Stimulated activated CD4-positive, alpha-beta T cell treated with anti-CD3 and anti-CD28 coated beads, Interleukin-12 subunit alpha, Interleukin-12 subunit beta, amount 100 ng/mL, for 4 hours (primary cell): ENCODE results near the gene NPAS3.

Experiments used
- DNase-seq: peaks from one replicate; pipeline ENCODE4 v3.0.0-alpha.2; 2020

The NPAS3 gene

GRCh38 chr14:33393895-33394368 is 455.3 kb downstream of the NPAS3 start:
- no peak for DNase-seq

GRCh38 chr14:33401311-33401710 is 462.6 kb downstream of the NPAS3 start:
- DNase-seq: no peak

DNA sequence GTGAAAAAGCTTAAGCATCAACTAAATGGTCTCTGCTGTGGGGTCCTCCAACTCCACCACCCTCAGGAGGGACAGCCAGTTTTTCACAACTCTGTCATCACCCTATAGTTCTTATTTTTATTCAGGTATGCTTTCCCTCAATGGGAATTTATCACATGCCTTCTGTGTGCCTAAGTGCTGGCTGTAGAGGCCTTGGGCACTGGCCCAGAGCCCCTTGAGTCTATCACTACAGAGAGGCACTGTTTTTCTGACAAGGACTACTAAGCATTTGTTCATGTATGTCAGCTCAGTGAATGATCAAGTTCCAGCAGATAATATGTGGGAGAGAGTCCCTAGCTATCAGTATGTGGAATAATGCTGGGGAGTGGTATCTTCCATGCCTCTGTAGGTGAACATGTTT is 463.9 kb downstream of the NPAS3 start:
- no peak for DNase-seq

GRCh38 chr14:33404054-33404453 is 465.4 kb downstream of the NPAS3 start:
- DNase-seq: no peak

DNA sequence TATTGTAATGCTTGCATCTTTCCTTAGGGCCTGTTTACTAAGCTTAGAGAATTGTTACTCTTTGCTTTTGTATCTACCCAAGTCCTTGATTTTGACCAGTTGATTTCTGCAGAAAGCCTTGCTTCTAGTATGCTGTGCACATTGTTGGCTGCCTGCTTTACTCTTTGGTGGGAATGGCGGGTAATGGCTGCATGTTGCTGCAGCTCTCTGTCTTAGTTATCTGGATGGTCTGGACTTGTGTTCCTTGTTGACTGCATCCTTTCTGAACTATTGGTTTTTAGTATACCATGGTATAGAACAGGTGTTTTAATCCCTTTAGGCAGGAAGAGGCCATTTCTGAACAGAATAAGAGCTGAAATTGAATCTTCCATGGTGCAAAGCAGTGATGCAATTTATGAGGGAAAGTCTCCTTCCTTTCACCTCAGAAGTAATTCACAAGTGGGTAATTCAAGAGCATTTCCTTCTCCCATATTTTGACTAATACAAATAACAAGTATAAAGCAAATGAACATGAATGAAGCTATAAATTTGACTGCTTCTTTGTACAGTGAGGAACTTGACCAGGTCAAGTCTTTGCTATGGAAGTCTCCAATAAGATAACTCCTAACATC is 466.4 kb downstream of the NPAS3 start:
- DNase-seq: no peak

GRCh38 chr14:33406766-33407165 is 468.1 kb downstream of the NPAS3 start:
- no peak for DNase-seq

DNA sequence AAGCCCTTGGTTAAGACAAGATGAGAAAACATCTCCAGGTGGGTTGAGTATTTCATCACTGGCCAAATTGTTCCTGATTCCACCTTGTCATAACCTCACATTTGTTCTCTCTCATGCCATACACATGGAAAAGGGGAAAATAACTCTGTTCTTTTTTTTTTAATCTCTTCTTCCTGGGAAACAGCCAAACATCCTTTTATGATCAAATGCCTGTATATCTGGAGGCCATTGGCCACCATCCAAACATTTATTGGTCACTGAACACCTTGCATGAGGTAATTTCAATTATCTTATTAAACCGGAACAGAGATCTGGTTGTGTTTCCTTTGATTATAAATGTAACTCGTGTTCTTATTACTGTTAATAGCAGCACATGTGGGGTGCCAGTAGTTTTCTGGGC is 469.6 kb downstream of the NPAS3 start:
- DNase-seq: no peak

DNA sequence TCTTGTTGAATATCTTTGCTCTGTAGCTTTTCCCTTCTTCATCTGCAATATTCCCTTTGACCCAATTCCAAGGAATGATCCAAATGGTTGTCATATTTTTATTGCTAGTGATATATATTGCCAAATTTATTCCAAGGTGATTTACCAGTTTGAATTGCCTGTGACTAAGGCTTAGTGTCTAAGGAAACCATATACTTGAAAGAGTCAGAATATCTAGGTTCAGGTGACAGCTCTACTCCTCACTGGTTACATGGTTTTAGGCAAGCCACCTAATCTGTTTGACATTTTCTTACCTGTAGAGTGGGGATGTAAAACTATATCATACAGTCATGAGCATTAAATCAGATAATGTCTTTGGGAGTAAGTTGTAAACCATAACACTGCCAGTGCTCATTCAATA is 473.8 kb downstream of the NPAS3 start:
- no peak for DNase-seq

DNA sequence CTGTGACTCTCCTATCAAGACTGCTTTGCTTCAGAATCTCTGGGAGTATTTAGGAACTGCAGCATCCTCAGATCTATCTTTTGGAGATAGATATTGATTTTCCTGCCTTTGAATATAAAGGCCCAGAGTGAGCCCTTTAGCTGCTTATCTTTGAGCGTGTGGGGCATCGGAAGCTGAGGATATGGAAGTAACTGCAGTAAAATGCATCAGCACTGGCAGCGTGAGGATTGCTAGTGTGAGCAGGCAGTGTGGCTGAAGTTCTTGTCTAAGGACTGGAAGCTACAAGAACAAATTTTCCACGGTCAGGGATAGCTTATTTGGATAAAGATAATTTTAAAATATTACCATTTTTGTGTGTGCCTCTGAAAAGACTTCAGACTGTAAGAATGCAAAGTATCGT is 474.7 kb downstream of the NPAS3 start:
- no peak for DNase-seq

DNA sequence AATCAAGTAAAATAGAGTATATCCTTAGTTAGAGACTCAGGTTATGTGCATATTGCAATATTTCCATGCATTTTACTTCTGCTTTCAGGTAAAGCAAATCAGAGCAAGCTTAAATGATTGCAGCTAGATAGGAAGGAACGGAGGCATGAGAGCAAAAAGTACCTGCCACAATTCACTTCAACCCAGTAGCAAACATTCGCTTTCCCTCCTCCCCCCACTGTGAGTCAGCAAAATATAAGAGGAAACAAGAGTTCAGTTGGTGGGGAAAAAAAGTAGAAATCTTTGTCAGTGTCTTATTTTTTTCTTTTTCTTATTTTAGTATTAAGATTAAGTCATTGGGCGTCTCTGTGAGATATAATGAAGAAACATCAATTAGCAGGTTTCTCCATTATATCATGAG is 475.4 kb downstream of the NPAS3 start:
- DNase-seq: no peak

GRCh38 chr14:33420051-33420627 is 481.5 kb downstream of the NPAS3 start:
- no peak for DNase-seq

DNA sequence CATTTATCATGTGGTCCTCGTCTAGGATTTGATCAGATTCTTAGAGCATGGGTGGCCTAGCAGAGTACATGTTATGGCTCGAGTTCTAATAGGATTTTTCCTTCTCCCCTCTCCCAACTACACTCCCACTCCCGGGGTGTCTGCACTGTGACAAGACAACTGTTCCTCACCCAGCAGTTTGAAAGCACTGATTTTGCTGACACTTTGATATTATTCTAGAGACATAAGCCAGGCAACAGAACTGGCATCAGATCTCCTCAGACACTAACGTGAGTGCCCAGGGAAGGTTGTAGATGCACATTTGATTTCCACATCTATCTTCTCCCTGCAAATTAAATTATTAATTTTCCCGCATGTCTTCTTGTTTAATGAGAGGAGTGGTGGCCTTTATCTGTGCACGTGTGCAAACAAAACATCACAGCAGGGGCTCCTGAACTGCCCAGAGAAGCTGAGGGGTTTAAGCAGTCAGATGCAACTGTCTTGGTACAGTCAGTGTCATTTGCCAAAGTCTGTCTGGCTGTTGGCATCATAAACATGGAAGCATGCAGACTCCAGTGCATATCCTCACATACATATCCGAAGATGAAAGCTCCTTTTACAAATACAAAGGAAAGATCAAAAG is 491.8 kb downstream of the NPAS3 start:
- DNase-seq: no peak

GRCh38 chr14:33432407-33433023 is 493.8 kb downstream of the NPAS3 start:
- DNase-seq: no peak

DNA sequence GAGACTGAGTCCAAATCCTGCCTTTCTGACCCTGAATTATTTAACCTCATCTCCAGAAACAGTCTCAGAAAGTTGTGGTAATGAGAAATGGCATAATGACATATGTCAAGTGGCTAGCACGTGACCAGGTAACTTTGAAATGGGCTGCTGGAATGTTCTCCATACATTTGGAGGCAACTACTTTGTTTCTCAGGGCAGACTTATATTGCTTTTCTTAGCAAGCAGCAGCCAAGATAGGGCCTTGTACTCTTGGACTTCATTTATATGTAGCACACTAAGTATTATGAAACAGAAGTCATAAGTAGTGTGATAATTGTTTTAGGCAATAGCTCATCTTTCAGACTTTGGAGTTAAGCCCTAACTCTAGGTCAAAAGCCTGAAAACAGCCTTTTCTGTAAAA is 494.7 kb downstream of the NPAS3 start:
- no peak for DNase-seq

- DNase-seq: no peak
Observed at GRCh38 chr14:33435911-33436689, 497.4 kb downstream of the NPAS3 start.

DNA sequence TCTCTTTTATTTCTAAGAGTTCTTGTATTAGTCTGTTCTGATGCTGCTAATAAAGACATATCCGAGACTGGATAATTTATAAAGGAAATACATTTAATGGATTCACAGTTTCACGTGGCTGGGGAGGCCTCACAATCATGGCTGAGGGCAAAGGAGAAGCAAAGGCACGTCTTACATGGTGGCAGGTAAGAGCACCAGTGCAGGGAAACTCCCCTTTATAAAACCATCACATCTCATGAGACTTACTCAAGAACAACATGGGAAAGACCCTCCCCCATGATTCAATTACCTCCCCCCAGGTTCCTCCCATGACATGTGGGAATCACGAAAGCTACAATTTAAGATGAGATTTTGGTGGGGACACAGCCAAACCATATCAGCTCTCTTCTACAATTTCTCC is 503.0 kb downstream of the NPAS3 start:
- DNase-seq: no peak

GRCh38 chr14:33444136-33444535 is 505.5 kb downstream of the NPAS3 start:
- DNase-seq: no peak

DNA sequence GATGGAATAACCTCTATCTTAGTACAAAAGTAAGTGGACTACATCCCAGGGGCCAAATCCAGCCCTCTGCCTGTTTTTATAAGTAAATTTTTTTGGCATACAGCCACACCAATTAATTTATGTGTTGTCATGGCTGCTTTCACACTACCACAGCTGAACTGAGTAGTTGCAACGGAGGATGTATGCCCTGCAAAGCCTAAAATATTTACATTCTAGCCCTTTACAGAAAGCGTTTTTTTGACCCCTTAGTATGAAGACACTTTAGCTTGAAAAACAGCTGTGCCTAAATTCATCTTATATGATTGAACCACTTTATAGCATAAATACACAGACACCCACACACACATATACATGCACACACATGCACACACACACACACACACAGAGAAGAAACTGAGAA is 510.6 kb downstream of the NPAS3 start:
- DNase-seq: no peak

- DNase-seq: no peak
Observed at GRCh38 chr14:33449703-33450395, 511.2 kb downstream of the NPAS3 start.

GRCh38 chr14:33450416-33450815 is 511.7 kb downstream of the NPAS3 start:
- DNase-seq: no peak

DNA sequence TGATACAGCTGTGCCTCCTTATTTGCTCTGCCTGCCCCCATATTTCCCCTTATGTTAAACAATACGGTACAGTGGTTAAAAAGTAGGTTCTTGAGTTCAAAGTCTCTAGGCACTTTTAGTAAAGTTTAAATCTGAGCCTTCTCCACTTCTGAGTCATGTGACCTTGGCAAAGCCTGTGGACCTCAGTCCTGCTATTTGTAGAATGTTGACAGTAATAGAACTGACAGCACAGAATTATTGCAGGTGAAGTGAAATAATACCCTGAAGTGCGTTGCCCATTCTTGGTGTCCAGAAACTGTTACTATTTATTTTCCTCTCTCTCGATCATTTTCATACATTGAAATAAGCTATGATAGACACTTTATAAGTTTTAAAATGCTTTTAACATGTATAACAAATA is 512.5 kb downstream of the NPAS3 start:
- no peak for DNase-seq

GRCh38 chr14:33452995-33453394 is 514.3 kb downstream of the NPAS3 start:
- no peak for DNase-seq
